Germinal center (tissue), 1 donor: ENCODE measurements around the gene IL7R.
"Not testable (repeated sequence)": the region's sequence is repeated elsewhere in the genome, so short reads cannot be mapped to it uniquely, and the experiment has no call there.

ENCODE experiments used
- DNase-seq: peaks from one replicate; pipeline ENCODE4 v3.0.0; 2012; ENCODE audit warnings: mixed read lengths, low spot score

IL7R gene

DNA sequence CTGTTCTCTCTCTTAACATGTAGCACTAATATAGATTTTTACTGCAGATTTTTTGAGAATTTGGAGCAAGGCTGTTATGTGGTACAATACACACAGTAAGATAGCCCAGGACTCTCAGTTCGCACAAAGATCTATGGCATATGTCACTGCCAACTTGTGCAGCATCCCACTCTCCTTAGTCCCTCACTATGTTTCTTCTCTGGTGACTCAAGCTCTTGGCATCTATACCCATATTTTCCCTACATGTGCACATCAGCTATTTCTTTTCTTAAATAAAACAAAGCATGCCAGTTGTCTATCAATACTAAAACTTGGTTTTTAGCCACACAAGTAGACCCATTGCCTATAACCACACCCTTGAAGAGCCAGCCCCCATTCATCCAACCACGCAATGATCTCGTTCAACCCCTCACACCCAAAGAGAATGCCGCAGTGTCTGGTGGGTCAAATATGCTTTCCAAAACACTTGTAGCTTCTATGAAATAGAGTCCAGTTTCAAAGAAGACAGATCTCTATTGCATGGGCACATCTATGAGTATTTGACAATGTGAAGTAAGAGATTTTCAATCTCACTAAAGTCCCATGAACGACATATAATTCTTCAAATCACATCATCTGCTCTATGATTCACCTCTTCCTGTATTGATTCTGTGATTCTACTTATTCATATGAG lies 18.2 kb upstream of the IL7R start:
- no peak for DNase-seq

DNA sequence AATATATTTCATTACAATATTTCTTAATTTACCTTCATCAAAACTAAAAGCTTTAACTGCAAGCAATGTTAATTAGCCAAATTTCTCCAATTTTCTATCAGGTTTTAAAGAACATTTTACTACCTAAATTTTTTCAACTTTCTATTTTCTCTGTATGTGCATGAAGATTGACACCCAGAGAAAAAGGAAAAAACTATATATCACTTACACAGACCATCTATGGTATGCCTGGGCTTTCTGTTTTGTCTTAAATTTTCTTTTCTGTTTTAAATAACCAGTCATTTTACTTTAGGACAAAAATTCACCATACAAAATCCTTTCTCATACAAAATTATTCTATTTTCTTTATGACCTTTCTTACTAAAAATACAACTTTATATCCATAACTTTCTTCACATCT lies 13.8 kb upstream of the IL7R start:
- DNase-seq: no peak

DNA sequence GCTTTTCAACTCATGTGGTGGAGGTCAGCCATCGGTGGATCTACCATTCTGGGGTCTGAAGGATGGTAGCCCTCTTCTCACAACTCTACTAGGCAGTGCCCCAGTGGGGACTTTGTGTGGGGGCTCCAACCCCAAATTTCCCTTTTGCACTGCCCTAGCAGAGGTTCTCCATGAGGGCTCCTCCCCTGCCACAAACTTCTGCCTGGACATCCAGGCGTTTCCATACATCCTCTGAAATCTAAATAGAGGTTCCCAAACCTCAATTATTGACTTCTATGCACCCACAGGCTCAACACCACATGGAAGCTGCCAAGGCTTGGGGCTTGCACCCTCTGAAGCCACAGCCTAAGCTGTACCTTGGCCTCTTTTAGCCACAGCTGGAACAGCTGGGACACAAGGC lies 11.2 kb upstream of the IL7R start:
- not testable (repeated sequence) for DNase-seq

DNA sequence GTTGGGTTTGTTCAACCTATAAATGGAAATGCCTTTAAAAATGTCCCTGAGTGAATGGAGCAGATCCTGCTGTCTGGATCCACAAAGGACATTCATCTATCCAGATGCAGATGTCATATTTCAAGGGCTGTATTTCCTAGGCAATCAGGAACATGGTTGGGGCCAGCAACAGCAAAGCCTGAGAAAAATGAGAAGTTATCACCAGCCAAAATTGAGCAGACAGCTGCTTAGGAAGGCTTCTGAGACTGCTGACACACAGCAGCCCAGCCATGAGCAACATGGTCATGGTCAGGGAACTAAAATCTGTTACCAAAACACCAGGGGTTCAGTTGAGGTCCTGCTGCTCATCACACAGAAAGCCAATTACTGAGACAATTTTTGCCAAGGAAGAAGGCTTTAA lies 9.2 kb upstream of the IL7R start:
- DNase-seq: no peak

DNA sequence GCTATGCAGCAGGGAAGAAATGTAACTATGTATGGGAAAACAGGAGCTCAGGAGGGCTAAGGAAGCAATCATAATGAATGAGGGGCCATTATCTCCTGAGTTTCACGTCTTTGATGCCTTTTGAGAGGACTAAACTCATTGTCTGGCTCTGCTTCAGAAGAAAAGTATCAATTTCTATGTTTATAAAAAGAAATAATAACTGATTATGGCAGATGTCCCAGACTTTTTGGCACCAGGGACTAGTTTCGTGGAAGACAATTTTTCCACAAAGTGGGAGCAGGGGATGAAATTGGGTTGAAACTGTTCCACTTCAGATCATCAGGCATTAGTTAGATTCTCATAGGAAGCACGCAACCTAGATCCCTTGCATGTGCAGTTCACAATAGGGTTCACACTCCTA lies 8.7 kb upstream of the IL7R start:
- DNase-seq: no peak

DNA sequence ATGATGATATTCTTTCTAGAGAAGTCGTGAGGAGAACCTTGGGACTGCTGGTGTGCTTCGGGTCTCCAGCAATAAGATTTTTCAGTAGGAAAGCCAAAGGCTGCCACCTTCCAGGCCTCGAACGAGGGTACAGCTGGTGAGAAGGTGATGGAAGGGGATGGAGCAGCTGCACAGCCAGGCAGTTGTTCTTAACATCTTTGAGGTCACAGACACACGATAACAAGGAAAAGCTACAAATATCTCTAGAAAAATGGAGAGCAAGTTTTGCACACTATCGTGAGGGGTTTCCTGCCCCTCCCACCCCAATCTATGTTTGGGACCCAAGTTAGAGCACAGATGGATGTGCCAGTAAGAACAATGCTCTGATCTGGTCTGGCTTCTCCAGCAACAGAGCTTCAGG lies 6.8 kb upstream of the IL7R start:
- DNase-seq: no peak

DNA sequence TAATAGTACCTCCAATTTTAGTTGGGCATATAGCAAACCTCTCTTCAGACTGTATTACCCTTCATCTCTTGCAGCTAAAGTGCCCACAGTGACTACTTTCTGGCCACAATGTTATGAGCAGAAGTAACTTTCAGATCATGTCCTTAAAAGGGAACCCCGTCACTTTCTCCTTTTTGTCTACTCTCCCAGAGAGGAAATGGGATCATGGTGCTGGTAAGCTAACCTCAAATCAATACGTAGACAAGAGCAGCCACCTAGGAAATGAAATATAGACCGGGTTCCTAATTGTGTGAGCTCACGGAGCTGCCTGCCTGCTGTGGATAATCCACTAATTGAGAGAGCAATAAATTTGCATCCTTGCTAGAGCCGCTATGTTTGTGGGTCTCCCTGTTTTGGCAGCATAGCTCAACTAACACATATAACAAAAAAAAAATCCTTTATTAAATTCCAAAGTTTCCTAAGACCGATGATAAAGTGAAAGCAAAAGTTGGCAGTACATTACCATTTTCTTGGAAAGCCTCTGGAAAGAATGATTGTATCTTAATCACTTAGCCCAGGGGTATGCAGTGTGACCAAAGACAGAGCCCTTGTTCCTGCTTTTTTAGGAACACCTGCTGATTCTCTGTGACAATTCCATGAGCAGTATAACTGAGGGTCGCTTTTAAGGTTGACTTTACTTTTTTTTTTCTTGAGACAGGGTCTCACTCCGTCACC lies 5.6 kb upstream of the IL7R start:
- DNase-seq: no peak

DNA sequence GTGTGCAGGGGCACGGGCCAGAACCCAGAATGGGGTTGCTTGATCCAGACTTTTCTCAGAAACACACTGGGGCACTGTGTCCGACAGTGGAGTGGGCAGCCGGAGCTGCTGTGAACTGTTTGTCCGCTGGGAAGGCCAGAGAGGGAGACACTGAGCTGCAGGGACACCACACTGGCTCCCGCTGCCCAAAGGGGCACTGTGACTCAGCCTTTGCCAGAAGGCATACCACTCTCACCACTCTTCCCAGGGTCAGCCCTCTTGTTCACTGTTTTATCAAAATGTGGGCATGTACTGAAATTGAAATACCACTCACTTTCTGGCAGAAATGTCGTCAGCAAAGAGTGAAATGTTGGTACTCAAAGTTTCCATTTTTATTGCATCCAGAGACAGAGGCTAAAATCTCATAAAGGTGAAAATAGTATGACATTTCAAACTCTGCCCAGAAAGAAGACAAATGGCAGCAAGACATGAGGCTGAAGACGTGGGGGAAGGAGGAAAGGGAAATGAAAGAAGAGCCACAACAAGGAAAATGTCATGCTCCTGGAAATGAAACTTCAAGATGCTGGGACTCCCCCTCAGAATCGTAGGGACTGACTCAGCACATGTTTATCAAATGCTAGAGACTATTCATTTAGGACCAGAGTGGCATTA lies 4.5 kb upstream of the IL7R start:
- no peak for DNase-seq

DNA sequence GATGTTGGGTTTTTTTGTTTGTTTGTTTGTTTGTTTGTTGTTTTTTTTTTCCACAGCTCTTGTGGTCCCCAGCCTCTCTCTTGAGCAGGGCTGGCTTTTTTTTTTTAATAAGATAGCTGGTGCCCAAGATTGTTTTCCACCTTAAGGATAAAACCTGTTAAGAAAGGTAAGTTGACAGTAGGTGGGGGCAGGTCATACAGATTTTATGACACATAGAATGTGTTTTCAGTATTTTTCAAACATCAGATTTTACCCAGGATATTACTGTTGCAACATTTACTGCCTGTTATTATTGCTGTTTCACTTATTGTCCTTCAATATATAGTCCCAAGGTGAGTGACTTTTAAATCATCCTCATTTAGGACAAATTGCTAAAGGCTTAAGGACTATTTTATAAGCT lies 3.9 kb upstream of the IL7R start:
- DNase-seq: no peak

DNA sequence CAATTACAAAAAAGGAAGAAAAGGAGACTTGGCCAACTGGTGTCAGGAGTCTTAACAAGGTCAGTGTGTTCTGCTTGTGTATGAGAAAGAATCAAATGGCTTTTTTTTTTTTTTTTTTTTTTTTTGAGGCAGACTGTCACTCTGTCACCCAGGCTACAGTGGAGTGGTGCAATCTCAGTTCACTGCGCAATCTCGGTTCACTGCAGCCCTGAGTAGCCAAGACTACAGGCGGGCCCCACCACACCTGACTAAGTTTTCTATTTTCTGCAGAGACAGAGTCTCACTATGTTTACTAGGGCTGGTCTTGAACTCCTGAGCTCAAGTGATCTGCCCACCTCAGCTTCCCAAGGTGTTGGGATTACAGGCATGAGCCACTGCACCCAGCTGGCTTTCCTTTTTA lies 3.1 kb upstream of the IL7R start:
- DNase-seq: no peak

DNA sequence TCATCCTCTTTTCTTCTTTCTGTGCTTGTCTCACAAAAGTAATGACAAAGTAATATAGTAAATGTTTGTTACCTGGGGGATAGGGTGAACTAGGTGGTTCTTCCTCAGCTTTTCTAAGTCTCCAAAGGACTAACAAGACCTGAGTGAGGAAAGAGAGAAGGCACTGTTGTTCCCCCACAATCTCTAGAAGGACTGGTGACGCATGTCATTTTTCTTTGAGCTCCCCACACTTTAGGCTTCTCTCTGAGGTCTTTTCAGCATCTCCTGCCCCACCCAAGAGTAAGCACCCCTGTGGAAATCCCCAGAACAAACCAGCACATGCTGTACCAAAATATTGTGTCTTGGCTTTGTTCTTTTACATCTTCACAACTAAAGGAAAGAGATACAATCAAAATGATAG lies 2.4 kb upstream of the IL7R start:
- no peak for DNase-seq

DNA sequence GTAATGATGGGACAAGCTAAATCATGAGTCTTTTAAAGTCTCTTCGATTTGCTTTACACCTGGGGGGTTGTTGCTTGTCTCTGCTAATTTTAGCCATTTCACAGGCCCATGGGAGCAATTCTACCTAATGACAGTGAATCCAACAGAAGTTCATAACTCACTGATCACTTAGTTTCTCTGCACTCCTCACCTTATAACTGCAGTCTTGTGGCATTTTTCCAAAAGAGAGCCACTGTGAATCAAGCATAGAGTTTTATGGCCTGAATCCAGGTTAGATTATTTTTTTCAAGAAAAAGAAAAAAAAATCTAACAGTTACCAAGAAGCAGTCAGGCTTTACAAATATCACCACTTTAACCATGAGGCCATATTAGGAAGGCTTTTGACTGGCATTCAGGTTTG lies 1.5 kb upstream of the IL7R start:
- DNase-seq: no peak

DNA sequence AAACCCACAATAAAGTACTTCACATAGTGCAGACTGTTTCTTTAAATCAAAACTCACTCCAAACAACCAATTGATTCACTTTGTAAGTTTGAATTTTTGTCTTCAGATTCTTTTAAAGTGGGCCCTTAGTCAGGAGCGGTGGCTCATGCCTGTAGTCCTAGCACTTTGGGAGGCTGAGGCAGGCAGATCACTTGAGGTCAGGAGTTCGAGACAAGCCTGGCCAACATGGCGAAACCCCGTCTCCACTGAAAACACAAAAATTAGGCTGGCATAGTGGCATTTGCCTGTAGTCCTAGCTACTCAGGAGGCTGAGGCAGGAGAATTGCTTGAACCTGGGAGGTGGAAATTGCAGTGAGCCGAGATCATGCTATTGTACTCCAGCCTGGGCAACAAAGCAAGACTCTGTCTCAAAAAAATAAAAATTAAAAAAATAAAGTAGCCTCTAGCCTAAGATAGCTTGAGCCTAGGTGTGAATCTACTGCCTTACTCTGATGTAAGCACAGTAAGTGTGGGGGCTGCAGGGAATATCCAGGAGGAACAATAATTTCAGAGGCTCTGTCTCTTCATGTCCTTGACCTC lies 416 bp upstream of the IL7R start:
- DNase-seq: not testable (repeated sequence)

DNA sequence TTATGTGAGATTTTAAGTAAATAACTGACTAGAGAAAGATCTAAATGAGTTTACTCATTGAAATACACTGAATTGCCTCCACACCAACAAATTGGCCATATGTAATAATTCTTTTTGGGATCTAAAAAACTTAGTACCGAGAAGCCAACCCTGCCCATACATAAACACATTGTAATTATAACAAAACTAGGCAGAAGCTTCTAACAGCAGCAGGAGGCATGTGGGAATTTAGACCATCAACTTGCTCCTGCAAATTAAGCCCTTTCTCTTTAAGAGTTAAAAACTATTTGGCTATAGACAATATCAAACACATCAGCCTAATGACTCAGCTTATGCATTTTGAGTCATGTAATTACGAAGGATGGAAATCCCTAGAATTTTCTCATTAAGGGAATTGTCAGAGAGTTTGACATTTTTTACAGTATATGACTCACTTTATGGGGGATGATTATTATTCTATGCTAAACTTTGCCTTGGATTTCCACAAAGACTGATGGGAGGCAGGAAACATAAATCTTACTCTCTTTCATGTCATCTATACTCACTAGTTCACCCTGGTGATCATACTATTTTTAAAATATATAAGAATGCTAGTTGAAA lies 1.0 kb downstream of the IL7R start:
- DNase-seq: no peak

DNA sequence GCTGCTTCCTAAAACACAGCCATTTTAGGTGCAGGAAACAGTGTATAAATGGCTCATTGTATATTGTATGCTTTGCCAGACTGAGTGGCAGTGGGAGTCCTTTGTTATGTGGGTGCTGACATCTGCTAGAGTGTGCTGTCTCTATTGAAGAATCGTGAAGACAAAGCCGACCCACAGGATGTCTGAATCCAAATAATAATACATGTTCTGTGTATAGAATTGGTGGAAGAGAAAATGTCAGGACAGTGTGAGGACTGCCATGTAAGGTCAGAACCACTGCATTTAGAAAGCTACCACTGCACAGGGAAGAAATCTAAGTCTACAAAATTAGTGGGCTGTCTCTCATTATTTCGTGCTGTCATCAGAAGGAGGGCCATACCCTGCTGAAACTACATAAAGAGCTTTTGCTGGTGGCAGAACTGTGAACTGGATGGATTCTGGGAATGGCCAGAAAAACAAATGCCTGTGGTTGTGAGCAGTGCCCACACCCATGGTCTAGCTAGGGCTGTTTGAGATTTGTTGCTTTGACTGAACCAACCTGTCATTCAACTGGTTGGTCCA lies 2.5 kb downstream of the IL7R start:
- DNase-seq: no peak

DNA sequence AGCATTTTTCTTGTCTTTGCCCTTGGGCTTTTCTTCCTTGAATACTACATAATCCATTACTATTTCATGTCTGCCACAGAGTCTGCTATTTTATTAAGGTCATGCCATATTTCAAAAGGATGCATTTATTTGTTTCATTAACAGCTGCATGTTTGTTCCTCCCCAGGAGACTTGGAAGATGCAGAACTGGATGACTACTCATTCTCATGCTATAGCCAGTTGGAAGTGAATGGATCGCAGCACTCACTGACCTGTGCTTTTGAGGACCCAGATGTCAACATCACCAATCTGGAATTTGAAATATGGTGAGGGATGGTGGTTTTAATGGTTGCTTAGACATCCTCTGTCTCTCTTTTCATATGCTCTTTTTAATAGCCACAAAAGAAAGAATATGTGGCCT lies 4.0 kb downstream of the IL7R start:
- DNase-seq: no peak

DNA sequence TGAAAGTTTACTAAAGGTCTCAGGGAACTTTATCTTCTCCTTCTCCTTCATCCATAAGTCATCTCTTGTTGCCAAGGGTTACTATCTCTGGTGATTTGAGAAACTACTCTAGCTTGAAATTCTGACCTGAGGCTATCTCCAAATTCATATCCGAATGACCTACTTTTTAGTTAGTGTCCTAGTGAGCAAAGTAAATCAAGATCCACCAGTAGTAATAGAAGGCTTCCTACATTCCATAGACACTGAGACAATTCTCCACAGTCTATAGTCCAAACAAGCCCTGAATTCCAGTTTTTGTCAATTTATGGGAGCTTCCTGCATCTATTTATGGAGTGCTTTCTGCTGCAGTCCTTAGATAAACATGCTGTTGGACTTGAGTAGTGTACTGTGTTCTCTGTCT lies 5.0 kb downstream of the IL7R start:
- no peak for DNase-seq

DNA sequence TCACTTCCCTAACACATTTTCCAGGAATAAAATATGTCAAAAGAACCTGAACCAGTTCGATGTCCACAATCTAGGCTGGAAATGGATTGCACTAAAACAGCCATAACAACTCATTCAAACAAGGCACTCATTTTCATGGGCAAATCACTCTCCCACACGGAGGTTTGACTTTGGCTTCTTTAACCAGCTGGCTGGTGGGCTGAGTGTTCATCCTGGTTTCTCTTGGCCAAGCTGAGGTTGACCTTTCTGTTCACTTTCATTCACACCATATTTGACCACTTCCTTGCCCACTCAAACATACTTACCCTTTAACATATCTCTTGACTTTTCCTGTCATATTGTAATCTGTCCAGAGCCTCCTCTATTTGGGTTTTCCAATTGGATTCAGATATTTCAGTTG lies 5.4 kb downstream of the IL7R start:
- no peak for DNase-seq

DNA sequence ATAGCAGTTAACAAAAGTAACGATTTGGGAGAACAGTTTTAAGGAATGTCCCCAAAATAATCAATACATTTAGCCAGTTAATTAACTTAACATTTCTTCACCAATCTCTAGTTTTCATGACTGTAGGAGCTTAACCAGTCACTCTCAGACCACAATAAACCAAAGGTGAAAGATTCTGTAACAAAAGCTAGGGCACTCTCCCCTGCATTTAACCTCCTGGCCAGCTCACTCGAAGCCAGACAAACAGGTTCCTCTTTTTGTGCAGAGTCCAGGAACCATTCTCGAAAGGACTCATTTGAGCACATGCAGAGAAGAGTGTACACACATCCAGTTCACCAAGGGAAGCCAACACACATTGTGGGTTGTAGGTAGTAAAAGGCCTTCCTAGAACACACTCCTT lies 6.5 kb downstream of the IL7R start:
- DNase-seq: no peak

DNA sequence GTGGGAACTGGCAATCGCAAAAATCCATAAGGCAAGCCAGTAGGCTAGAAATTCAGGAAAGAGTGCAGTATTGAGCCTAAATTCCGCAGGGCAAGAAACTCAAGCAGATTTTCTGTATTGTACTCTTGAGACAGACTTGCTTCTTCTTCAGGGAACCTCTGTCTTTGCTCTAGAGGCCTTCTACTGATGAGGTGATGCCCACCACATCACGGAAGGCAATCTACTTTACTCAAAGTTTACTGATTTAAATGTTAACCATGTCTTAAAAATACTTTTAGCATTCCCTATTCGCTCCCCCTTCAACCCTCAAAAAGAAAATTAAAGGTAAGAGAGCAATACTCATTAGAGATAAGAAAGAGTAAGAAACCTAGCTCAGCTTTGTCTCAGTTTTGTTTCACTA lies 11.3 kb downstream of the IL7R start:
- DNase-seq: no peak

DNA sequence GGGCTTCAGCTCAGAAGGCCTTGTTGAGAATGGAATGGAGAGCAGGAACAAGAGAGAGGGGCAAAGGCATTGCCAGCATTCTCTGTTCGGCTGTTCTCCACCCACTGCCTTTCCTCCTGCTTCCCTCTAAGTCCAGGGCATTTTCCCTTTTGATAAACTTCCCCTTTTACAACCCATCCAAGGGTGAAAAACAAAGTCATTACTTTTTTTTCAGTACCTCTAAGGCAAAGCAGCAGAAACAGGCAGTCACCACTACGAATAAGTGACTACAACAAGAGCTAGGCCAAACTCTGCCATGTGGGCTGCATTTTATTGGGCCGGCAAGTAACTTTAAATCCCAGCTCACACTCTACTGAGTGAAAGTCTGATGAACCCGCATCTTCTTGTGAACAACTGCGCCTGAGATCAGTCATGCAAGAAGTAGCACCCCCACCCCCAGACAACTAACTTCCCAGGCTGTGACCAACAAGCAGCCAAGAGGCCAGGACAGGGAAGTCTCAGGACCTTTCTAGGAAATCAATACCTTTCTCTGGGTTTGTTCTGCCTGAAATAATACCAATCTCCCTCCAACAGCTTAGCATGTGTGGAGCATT lies 13.1 kb downstream of the IL7R start:
- no peak for DNase-seq

DNA sequence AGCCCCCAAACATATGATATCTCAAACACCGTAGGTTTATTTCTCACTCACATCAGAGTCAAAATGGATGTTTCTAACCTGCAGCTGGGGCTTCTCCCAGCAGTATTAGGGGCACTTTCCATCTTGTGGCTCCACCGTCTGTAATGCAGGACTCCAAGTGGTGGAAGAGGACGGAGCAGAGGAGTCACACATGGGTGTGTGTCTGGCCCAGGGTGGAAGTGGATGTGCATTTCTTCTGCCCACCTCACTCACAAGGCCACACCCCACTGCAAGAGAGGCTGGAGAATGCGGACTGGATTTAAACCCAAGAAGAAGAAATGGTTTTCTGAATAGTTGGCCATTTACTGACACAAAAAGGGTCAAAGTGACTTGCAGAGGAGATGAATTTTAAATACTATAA lies 13.9 kb downstream of the IL7R start:
- DNase-seq: no peak
